HG02798 (cell line): Measurements from ENCODE around the gene IDH3A.

Experiments
- ATAC-seq: cut with Tn5 transposase; IDR thresholded peaks from one replicate; pipeline ENCODE4 v1.9.1; 2021; ENCODE audit warnings: mild to moderate bottlenecking; ENCODE audit not compliant: unreplicated experiment, poor library complexity

IDH3A gene

DNA sequence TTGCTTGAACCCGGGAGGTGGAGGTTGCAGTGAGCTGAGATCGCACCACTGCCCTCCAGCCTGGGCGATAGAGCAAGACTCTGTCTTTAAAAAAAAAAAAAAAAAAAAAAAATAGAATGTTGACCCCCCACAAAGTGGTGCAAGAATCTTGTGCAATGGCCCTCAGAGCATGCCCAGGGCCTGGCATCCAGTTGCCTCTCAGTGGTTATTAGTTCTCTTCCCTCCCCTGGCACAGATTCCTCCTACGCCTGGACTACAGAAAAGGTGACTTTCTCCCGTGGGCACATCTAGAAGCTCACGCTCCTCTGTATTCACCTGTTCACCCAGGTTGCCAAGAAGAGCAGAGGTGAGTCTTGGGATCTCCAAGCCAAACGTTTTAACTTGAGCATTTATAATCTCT, 48.5 kb downstream of the IDH3A start:
- ATAC-seq: no peak

DNA sequence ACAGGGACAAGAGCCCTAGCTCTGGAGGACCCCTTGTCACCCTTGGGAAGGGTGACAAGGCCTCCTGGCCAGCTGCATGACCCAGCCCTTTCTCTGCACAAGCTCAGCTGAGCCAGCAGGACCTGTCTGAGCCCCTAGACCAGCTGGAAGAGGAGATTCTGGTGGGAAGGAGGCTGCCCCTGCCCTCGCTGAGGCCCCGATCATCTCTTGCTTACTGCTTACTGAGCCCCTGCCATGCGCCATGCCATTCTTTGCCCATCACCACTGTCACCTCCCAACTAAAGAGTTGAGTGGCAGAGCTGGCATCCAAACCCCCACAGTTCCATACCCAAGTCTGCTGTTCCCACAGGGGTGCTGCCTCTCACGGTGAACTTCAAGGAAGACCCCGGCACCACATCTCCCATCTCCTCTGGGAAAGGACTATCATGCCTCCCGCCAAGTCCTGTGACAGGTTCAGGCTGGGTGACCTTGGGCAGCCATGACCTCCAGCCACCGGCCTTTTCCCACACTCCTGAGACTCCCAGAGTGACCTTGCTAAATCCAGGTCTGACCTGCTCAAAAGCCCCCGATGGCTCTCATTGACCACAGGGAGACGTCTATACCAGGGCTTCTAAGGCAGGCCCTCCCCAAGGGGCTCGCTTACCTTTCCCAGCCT, 51.2 kb downstream of the IDH3A start:
- ATAC-seq: no peak

DNA sequence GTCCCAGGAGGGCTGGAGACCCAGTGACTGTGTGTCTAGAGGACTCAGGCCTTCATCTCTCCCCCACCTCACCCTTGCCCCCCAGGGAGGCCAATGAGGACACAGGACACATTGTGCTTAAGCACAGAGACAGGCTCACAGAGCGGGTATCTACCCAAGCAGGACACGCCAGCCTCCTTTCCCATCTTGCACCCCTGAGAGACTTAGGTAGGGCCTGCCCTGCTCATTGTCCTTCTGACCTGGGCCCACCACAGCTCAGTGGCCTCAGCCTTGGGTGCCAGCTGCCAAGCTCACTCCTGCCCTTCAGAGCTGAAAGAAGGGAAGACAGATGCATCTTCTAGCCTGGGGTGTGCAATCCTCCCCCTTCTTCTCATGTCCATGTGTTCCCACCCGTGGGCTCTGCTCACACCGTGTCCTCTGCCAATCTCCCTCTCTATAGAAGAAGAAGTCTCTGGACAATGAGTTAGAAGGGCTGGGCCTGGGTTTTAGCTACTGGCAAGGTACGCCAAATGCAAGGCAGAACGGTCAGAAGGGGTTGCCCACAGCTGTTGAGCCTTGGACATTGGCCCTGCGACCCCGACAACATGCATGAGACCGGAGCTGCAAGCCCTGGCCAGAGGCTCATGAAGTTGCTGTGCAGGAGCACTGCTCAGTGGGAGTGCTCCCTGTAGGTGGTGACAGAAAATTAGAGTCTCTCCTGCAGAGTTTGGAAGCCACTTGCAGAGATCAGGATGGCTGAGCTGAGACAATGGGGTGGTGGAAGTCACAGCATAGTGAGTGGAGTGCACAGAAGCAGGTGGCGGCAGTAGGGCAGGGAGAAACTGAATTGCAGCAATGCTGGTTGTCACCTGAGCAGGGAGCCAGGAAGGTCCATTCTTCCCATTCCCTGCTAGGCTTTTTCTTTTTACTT, 52.4 kb downstream of the IDH3A start:
- ATAC-seq: no peak

DNA sequence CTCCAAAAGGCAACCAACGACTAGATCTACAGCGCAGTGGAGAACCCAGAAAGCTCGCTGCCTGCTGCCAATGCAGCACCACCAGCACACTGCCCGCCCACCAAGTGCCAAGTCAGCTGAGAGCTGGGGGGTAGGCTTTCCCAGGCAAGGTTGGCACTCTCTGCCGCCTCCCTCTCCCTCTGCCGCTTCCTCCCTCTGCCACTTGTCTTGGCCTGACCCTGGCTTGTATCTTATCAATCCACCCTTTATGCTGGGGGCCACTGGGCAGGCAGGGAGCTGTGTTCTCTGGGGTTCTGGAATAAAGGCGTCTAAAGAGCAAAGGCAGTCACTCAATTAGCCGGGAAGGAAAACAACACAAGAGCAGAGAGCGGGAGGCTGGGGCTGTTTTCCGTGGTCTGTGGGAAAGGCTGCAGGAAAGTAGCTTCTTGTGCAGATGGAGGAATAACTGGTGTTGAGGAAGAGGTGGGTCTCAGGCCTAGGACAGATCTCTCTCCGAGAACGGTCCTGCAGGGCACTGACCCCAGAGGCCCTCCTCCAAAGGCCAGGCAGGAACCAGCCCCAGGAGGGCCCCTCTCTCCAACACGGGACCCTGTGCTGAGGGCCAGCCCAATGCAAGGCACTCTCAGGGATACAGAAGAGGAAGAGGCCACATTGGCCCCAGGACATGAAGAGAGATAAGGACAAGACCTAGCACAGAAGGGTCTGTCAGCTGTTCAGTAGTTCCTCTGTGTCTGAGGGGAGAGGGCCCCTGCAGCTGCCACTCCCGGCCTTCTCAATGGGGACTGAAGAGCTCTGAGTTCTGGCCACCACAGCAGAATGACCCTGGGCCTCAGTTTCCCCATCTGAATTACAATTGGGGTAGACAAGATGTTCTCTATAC, 54.4 kb downstream of the IDH3A start:
- ATAC-seq: no peak

DNA sequence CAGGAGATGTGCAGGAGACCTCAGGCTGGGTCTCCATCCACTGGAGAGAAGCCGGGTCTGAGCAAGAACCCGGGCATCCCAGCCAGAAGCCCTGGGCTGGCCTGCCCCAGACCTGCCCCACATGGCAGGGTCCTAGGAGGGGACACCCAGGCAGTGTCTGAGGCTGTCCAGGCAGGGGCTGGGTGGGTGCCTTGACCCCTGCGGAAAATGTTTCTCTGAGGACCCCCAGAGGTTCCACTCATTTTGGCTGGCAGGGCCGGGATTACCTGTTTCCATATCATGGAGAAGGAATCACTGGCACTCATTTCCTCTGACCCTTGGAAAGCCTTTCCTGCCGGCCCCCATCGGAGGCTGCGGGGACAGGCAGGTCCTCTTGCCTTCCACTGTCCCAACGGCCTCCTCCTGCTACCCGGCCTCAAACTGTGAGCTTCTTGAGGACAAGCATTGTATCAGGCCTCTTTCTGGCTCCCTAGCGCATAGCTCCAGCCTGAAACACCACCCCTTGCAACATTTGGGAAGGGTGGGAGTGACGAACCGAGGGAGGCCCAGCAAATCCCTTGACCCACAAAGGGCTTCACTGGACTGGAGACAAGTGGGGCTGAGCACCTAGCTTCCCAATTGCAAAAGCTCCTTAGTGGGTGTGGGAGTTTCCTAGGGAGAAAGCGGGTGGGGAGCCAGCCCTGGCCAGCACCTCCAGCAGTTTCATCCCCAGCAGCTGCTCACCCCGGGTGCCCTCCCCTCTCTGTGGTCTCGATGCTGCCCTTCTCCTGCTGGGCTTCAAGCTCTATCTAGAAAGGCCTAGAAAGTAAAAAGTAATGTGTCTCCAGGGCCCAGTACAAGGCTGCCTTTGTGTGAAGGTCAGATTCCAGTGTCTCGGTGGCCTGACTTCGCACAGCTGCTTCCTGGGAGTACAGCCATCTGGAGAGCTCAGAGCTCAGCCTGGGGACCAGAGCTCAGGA, 55.5 kb downstream of the IDH3A start:
- no peak for ATAC-seq

DNA sequence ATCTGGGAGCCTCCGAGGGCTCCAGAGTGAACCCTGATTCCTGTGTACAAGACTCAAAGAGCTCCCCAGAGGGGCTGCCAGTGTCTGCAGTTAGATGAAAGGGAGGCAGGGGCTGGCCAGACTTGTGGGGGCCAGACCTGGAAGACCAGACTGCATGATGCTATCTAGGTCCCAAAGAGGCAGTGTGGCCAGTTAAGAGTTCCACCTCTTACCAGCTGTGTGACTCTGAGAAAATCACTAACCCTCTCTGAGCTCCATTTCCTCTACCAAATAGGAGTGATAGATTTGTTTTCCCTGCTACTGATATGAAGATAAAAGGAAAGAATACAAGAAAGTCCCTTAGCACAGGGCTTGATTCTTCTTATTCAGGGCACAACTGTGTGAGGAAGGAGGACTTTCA, 56.2 kb downstream of the IDH3A start:
- ATAC-seq: no peak

DNA sequence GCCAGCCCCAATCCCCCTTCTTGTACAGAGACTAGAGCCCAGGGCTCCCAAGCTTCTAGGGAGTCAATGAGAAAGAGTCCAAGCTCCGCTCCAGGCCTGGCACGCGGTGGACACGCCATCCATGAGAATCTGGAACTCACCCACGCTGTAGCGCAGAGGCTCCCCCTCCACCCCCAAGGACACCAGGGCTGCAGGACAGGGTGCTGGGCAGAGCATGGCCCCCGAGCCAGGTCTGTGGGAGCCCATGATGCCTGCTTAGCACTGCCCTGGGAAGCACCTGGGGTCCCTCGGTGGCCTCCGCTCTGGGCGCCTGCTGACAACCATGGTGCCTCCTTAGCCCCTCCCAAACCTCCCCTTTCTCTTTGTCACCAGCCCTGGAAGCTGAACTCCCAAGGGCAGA, 56.7 kb downstream of the IDH3A start:
- no peak for ATAC-seq

DNA sequence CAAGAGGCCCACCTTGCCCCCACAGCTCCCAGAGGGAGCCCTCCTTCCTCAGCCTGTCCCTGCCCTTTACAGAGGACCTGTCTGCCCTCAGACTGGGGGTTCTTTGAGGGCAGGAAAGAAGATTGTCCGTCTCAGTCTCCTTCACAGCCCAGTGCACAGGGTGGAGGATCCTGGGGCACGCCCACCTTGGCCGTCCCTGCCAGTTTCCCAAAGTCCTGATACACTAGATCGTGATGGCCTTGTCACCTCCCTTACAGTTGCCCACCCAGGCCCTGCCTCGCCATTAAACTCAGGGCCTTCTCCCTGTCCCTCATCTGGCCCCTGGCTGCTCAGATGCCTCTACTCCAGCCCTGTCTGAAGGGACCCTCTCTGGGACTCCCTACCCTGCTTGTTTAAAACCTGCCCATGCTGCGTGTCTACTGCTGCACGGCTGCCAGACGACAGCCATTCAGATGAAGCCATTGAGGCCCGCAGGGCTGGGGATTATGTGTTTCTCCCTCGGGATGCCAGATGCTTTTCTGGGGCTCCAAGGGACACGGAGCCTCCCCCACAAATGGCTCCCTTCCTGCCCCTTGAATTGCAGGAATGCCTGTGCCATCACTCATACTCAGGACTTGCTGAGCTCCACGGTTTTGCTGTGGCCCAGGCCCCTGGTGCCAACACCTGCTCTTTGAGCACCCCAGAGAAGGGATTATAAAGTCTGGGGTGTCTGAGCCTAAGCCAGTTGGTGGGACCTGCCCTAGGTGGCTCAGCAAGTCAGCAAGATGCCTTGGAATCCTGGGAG, 57.4 kb downstream of the IDH3A start:
- ATAC-seq: no peak

DNA sequence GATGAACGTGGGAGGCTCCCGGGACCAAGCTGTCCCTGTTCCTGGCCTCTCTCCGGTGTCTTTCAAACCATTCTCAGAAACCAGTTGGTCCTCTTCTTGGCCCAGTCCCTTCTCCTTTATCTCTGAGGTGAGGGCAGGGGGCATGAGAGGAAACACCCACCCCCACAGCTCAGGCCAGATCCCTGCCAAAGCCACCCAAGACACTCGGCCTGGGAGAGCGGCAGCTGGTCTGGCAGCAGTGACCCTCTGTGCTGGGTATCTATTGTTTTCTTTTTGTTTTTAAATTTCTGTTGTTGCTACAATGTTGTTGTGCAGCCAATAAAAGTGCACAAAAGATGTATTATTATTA, 57.9 kb downstream of the IDH3A start:
- ATAC-seq: no peak

DNA sequence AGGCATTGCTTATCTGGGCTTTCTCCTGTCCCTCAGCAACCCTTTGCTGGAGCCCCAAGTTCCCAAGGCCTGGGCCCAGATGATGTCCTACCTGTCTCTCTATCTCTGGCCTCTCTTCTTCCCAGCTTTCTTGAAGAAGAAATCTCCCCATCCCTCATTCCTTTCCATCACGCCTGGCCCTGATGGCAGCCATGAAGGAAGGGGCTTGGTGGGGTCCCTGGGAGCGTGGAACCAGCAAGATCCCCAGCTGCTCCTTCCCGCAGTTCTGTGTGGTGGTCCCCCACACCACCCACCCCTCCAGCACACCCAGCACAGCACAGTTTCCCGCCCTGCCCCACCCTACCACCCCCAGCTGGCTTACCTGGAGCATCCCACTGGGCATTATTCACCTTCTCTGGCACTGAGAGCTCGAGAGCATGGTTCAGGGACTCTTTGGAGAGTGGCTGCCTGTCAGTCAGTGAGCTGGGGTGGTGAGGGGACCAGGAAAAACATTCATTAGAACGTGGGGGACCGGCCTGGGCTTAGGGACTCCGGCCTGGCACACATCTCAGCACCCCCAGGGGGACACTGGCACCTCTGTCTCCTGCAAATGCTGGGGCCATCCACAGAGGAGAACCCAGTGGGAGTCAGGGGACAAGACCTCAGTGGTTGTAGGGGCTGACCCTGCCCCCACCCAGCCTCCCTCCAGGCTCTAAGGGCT, 58.6 kb downstream of the IDH3A start:
- ATAC-seq: no peak

DNA sequence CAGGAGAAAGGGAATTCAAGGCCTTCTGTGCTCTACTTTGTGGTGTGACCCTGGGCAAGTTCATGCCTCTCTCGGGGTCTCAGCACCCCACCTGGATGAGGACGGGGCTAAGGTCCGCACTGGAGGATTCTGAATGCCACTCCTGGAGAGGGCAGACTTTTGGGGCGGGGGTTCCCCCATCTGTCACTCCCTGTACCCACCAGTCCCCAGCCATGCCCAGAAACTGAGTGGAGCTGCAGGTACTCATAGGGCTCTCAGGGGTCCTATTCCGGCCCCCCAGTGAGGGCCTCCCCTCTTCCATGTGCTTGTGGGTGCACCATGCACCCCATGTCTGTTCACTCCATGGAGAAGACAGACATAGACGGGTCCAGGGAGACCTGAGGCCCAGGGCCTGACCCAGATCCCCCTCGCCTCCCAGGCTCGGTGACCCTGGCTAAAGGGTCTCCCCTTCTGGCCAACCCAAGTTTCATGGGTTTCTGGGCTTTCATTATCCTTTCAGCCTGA, 59.2 kb downstream of the IDH3A start:
- ATAC-seq: no peak

DNA sequence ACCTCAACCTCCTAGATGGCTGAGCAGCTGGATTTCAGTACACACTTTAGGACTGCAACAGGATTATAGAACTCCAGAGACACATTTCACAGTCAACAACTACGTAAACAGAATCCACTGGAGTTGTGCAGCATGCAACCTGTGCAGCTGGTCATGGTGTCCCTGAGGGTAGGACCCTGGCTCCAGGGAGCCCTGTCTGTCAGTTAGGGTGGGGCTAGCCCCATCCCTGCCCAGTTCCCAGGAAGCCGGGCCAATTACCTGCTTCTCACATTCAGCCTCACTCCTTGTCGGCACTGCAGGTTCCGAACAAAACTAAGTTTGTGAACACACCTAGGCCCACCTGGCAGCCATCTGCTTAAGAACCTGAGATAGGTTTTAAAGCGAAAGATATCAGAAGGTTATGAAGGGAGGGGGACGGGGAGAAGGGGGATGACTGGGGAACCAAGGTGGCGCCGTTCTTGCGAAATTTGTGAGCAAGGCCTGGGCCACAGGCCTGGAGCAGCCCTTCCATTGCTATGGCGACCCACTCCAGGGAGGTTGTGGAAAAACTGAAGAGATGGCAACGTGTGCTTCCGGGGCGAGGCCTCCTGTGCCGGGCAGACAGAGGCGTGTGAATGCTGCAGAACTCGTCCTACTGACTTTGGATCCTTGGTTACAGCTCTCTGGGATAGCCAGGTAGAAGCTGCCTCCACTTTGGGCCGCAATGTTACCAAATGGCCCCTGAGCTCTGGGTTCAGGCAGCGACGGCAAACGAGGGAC, 59.9 kb downstream of the IDH3A start:
- no peak for ATAC-seq

DNA sequence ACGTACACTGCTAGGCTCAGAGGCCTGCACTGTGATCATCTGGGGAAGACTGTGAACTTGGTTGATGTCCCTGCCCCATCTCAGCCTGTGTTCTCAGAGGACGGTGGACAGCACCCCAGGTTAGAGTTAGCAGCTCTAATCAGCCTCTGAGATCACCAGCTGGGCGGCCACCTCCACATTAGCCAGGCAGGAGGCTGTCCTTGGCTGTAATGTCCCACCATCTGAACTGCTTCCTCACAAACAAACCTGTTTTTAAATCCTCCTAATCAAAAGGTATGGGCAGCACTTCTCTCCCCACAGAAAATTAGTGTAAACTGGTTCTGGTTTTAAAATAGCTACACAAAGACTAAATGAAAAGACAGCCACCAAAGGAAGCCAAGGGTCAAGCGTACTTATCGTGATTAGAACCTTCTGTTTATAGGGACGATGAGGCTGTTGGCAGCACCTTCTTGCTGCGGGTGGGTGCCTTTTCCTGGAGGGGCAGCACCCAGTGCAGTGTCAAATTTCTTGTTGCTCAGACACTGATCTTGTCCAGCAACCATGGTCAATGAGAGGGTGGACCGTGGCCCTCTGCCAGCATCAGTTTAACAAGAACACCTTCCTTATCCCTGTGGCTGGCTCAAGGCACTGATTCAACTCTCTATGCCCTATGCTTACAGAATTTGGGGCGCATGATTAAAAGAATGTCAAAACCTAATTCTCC, 60.6 kb downstream of the IDH3A start:
- ATAC-seq: no peak

DNA sequence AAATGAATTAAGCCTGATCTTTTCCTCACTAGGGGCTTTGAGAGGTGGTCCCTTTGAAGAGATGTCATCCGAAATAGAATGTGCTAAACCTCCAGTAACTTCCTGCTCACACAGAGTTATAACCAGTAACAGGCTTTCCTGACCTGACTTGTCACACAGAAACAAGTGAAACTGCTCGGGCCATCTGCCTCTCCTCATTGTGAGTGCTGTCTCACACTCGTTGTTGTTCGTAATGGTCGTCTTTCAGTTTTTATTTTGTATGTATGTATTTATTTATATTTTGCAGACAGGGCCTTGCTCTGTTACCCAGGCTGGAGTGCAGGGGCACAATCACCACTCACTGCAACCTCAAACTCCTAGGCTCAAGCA, 61.2 kb downstream of the IDH3A start:
- no peak for ATAC-seq

DNA sequence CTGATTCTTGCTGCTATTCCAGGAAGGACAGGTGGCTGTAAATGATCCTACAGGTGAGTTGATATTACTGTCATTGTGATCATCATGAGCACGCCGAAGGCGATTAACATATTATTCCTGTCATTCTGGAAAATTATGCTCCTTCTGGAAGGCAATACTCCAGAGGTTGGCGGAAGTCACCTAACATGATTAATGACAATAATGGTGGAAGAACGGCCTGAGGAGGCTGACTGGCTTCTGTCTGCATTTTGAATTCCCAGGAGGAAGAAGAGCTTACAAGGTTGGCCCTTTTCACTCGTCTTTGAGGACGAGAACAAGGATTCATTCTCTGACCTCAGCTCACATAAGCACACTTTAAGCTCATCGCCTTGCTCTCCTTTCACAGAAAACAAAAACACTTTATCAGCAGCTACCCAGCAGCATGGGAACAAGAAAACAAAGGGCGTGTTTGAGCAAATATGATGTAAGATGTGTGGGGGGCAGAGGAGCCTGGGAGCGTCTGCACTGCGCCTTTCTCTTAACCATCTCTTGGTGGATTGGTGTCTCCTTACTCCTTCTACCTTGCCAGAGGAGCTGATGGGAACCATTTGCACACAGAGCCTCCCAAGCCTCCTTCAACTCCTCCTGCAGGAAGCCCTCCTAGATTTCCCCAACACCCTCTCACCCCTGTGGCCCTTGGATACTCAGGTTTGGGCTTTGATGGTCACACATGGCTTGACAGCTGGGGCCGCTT, 62.2 kb downstream of the IDH3A start:
- no peak for ATAC-seq

DNA sequence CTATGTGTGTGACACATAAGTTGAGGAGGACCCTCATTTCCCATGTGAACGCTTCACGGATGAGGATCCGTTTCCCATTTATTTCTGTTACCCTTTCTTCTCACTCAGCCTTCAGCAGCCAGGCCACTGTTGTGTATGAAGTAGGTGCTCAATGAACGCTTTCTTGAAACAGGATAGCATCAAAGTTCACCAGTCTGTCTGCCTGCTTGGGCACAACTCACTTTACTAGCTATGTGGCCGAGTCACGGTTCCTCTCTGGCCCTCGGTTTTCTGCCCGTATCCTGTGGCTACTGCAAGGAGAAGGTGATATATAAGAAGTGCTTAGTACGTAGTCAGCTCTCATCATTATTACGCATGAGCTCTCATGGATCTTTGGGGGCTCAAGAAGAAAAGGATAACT, 62.8 kb downstream of the IDH3A start:
- no peak for ATAC-seq
